WI38 (cell line): ENCODE data around the gene HDAC5.
"Not testable (repeated sequence)": the region's sequence is repeated elsewhere in the genome, so short reads cannot be mapped to it uniquely, and the experiment has no call there.

Experiments used
- H3K4me3 ChIP-seq: 2 replicates; pipeline ENCODE4 v1.5.1; 2011; ENCODE audit warnings: low read depth, mild to moderate bottlenecking, control low read depth, low read length
- TF ChIP-seq, protein P1 (sequence below): IDR thresholded peaks from 2 replicates; pipeline ENCODE4 v1.5.1; 2012; ENCODE audit warnings: low read depth, mild to moderate bottlenecking, control low read depth, low read length

The HDAC5 gene

DNA sequence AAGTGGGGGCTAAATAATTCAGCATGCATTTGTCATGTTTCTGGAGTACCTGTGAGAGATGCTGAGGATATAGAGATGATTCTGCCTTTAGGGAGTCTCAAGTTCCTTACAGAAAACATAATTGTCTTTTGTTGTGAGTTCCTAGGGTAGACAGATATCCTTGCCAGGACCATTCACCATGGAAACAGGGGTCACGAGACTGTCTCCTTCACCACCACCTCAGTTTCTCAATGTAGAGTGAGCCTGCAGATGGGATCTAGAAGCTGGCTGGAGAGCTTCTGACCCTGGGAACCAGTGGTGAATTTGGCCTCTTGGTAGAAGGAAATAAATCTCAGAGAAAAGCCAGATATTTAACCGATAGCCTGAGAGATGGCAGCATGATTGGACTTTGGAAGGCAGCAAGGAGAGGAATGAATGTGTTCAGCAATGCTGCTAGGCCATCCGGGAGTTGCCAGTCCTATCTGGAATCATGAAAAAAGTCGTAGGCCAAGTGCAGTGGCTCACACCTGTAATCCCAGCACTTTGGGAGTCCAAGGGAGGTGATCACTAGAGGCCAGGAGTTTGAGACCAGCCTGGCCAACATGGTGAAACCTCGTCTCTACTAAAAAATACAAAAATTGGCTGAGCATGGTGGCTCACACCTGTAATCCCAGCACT lies 7.4 kb upstream of the HDAC5 start:
- TF ChIP-seq, protein P1, sequence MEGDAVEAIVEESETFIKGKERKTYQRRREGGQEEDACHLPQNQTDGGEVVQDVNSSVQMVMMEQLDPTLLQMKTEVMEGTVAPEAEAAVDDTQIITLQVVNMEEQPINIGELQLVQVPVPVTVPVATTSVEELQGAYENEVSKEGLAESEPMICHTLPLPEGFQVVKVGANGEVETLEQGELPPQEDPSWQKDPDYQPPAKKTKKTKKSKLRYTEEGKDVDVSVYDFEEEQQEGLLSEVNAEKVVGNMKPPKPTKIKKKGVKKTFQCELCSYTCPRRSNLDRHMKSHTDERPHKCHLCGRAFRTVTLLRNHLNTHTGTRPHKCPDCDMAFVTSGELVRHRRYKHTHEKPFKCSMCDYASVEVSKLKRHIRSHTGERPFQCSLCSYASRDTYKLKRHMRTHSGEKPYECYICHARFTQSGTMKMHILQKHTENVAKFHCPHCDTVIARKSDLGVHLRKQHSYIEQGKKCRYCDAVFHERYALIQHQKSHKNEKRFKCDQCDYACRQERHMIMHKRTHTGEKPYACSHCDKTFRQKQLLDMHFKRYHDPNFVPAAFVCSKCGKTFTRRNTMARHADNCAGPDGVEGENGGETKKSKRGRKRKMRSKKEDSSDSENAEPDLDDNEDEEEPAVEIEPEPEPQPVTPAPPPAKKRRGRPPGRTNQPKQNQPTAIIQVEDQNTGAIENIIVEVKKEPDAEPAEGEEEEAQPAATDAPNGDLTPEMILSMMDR: no peak
- H3K4me3 ChIP-seq: no peak overlapping the region

DNA sequence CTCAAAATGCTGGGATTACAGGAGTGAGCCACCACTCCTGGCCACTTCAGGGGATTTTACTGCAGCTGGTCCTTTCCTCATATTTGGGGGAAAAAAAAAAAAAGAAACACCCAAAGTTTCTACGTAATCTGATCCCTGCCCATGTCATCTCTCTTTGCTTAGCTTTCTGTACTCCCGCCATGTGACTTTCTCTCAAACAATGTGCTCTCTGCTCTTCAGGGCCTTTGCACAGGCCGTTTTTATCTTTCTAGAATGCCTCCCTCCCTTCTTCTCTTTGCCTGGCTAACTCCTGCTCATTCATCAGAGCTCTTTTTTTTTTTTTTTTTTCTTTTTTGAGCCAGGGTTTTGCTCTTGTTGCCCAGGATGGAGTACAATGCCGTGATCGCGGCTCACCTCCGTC lies 4.9 kb upstream of the HDAC5 start:
- no peak overlapping the region for H3K4me3 ChIP-seq
- TF ChIP-seq, protein P1: no peak

DNA sequence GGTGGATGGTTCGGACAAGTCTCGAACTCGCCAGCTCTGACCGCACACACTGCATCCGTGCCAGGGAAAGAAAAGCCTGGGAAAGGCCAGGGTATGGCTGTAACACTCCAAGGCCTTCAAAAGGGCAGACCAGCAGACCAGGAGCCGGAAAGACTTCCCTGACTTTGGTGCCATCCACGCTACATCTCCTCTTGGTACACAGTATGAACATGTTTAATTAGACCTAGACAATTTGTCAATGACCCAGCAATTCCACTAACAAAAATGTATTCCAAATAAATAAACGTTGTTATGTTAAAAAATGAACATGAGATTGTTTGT lies 637 bp upstream of the HDAC5 start:
- peak overlapping the region; percentile 64 for H3K4me3 ChIP-seq
- TF ChIP-seq, protein P1: no peak

DNA sequence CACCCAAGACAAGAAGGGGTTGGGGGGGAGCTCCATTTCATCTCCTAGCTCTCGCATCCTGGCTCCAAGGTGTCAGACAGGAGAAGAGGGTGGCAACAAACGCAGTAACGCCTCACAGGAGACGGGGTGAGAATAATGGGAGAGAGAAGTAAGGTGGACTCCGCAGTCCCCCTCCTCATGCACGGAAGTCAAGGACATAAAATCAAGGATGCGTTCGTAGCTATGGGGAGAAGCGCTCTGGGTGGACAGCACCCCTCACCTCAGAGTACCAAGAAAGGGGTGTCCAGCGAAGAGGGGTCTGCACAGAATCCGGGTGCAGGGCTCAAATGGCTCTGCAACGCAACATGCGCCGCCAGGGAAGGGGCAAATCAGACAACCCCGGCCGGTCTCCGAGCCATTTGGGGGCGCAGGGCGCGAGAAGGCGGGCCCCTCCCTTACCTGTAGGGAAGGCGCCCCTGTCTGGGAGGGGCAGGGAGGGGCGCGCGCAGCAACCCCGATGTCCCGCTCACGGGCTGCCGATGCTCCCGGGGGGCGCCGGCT lies 555 bp downstream of the HDAC5 start:
- H3K4me3 ChIP-seq: peak overlapping the region; percentile 84
- TF ChIP-seq, protein P1: no peak

DNA sequence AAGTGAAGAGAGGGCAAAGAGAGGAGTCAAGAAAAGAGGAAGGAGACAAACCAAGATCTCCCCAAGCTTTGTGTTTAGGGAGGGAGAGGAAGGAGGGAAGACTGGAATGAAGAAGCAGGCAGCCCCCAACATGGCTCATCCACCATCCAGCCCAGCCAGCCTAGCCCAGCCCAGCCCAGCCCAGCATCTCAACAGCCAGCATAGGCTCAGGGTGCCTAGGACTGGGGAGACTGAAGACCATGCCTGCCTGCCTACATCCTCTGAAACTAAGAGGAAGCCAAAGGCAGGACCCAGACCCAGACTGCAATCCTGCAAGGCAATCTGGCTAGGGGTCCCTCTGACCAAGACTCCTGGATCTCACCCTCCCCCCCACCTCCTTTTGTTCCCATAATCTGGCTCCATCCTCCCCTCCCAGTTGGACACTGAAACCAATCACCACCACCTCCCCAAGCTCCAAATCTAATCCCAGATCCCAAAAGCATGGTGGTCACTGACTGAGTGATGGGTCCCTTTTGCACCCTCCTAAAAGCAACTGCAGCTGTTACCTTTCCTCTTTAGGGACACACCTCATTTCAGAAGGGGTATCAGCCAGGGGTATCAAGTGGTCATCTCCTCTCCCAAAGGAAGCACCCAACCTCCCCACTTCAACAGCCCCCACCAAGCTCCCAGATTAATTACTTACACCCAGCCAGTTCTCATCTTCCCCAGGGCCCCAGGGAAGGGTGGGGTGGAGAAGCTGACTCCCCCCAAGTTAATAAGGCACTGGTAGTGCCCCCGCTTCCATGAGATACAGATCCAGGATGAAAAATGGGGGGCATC lies 1.2 kb downstream of the HDAC5 start:
- H3K4me3 ChIP-seq: peak overlapping the region; percentile 84
- TF ChIP-seq, protein P1: no peak

DNA sequence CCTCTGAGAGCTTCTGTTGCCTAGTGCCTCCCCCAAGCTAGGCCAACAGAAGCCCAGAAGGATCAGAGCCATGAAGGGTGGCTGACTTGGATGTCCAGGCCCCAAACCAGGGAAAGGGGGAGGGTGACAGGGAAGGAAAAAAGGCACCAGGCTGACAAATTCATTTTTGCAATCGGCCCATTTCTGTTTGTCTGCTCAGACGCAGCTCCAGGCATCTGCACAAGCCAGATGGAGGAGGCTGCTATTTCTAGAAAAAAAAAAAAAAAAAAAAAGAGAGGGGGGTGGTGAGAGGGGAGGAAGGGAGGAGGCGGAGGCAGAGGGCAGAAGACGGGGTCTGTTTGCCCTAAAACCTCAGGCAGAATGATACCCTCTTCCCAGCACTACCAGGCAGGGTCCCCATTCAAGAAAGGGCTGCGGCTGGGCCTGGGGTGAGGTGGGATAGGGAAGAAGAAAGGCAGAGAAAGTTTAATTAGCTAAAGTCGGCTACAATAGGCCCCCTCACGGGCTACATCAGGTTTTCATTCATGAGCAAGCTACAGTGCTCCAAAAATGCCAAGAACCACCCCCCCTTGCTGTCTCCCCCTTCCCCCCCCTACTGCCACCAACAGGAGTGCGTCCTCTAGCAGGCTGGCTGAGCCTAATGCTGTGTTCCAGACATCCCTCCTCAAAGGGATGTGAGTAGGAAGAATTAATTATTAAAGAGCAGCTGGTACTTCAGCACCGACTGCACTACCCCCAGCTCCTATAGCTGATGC lies 2.4 kb downstream of the HDAC5 start:
- TF ChIP-seq, protein P1: no peak
- H3K4me3 ChIP-seq: no peak overlapping the region

DNA sequence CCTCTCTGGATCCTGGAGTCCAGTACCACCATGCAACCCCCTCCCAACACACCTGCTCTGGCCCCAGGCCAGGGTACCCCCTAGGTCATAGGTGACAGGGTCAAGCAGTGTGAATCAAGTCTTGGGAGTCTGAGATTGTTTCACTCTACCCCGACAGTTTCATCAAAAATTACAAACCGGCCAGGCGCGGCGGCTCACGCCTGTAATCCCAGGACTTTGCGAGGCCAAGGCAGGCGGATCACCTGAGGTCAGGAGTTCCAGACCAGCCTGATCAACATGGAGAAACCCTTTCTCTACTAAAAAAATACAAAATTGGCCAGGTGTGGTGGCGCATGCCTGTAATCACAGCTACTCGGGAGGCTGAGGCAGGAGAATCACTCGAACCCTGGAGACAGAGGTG lies 3.2 kb downstream of the HDAC5 start:
- not testable (repeated sequence) for H3K4me3 ChIP-seq
